NOMO-1 treated with dmso at 0.1 percent for 144 hours (cell line): ENCODE data around the gene NUP54.

Experiments used
- DNase-seq: peaks from one replicate; lab custom pipeline; 2025; ENCODE audit not compliant: unreplicated experiment; lab: John Stamatoyannopoulos, UW

NUP54 gene, protein sequence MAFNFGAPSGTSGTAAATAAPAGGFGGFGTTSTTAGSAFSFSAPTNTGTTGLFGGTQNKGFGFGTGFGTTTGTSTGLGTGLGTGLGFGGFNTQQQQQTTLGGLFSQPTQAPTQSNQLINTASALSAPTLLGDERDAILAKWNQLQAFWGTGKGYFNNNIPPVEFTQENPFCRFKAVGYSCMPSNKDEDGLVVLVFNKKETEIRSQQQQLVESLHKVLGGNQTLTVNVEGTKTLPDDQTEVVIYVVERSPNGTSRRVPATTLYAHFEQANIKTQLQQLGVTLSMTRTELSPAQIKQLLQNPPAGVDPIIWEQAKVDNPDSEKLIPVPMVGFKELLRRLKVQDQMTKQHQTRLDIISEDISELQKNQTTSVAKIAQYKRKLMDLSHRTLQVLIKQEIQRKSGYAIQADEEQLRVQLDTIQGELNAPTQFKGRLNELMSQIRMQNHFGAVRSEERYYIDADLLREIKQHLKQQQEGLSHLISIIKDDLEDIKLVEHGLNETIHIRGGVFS

DNA sequence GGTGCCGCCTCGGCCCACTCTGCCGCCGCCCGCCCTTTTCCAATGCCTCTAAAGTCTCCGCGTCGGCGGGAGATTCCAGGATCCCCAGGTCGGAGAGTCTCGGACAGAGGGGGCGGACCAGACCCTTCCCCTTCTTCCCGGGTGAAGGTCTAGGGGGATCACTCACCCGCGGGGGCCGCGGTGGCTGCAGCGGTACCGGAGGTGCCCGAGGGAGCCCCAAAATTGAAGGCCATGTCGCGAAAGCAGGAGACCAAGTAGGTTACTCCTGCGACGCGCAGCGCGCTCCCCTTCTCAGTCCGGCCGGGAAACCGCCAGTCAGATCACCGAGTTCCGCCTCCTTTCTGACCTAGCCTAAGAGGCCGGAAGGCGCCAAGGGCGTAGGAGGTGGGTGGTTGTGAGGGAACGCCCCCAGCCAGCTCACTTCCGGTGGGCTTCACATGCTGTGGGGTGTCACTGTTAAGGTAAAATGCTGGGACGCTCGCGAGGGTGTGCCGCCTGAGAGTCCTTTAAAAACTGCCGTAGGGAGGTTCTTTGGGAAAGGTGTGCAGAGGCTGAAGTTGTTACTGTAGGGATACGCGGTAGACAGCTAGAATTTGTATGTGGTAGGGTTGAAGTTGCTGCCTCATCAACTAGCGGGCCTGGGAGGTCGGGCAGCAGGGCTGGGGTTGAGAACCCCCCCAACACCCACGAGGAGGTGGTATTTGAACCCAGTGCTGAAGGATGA is at the start of gene NUP54:
NUP54 (minus strand) TSS at position 256 of the 724 bp plus-strand sequence; CDS start at position 233, 23 bp downstream.
- DNase-seq, result peak; percentile 96

DNA sequence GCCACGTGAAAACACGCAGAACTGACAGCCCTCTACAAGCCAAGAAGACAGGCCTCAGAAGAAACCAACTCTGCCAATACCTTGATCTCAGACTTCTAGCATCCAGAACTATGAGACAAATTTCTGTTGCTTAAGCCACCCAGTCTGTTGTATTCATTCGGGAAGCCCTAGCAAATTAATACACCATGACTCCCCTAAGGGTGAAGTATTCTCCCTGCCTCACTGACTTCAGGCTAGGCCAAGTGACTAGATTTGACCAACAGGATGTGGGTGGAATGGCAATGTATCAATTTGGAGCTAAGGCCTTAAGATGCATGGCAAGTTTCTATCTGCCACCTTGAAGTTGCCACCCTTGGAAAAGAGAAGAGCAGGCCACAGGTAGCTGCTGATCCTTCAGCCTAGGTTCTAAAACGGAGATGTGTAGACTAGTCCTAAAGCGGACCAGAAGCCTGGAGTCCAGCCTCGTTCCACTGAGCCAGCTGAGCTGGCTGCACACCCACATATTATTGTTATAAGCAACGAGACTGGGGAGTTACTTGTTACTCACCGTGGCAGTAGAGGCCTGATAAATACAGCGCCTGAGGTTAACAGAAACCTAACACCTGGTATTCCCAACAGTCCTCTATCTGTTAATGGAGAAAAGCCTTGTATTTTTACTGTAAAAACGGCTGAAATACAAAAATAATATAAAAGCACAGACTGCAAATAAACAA is 49.0 kb upstream of the NUP54 start:
- DNase-seq, result no peak

DNA sequence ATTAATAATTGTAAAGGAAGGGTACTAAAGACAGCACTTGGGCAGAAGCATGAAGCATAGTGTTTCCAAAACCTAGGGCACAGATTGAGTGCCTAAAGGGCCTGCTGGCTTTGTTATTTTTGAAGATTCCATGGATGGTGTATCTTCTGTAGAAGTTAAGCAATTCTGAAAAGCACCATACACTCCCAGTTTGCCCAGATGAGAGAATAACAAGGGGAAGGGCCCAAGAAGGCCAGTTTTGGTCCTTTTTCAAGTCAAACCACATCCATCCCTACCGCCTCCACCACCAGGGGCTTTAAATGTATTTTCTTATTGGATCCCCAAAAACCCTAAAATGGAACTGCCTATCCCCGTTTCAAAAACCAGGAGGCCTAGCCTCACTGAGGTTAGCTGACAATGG is 48.2 kb upstream of the NUP54 start:
- no peak for DNase-seq

DNA sequence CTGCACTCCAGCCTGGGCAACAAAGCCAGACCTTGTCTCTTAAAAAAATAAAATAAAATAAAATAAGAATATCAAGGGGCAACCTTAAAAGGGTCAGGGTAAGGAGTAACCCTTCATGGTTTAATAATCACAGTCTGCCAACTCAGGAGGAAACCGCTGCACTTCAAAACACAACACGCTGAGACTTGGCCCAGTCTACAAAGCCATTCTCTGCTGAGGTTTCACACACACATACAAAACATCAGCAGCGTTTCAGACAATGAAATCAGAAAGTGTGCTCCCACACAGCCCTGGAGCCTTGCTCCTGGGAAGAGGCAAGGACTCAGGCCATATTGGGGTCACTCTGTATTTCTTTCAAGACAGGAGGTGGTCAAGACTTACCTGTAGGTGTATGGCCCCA is 47.1 kb upstream of the NUP54 start:
- DNase-seq, result no peak

DNA sequence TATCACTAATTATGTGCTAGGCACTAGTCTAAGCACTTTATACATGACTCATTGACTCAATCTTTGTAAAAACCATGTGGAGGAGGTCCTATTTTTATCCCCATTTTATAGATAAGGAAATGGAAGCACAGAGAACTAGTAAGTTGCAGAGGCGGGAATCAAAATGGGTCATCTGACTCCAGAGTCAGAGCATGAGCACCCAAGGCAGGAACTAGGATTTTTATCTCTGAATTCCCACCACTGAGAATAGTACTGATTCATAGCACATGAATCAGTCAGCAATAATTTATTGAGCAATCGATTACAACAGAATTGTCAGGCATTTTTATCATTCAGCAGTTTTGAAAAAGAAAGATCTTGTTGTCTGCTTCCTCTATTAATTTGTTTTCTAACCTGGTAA is 46.1 kb upstream of the NUP54 start:
- no peak for DNase-seq

DNA sequence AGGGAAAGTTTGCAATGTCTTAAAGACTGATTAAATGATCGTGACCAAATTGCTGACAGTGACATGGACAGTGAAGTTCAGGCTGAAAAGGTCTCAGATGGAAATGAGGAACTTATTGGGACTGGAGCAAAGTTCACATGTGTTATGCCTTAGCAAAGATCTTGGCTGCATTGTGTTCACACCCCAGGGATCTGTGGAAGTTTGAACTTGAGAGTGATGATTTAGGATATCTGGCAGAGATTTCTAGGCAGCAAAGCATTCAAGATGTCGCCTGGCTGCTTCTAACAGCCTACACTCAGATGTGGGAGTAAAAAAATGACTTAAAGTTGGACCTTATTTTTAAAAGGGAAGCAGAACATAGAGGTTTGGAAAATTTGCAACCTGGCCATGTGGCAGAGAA is 44.0 kb upstream of the NUP54 start:
- DNase-seq, result no peak

DNA sequence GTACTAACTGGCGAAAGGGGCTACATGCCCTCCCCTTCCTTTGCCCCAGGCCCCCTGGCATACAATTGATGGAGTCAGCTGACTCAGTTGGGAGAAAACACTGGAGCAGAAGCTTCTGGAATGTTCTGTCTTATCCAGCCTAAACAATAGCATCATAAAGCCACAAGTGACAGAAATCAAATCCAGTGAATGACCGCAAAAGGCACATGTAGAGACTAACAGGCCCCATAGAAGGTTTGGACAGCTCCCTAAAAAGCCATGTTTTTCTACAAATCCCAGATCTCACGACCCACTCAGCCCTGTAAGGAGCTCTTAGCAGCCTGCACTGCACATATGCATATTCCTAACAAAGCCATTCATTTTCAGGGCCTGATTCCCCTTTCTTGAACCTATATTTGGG is 40.4 kb upstream of the NUP54 start:
- no peak for DNase-seq

DNA sequence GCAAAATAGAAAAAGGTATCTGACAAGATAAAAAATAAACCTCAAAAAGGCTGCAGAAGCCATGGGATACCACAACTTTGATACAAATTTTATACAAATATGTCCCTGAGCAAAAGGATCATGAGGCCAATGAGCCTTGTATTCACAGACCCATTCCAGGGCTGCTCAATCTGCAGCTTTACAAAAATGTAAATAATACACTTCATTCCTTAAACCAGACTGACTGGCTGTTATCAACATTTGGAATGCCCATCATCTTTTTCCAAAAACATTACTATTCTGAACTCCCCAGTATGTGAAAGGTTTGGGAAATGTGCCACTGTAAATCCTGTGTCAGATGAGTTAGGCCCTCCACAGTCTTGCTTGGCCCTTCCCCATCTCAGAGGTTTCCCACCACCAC is 40.0 kb upstream of the NUP54 start:
- no peak for DNase-seq

DNA sequence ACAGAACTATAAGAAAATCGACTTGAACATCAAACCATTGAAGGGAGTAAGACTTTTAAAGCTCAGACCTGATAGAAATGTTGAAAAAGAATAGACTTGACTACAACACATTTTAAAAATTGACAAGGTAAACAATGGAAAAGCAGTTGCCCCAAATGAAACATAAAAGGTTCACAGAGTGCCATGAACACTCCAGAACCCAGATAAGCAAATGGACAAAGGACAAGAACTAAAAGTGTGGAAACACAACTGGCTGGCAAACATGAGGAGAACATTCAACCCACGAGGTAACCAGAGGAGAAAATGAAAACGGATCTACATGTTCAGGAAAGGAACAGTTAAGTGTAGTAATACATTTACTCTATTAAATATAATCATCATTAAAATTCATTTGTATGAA is 39.0 kb upstream of the NUP54 start:
- DNase-seq, result no peak

DNA sequence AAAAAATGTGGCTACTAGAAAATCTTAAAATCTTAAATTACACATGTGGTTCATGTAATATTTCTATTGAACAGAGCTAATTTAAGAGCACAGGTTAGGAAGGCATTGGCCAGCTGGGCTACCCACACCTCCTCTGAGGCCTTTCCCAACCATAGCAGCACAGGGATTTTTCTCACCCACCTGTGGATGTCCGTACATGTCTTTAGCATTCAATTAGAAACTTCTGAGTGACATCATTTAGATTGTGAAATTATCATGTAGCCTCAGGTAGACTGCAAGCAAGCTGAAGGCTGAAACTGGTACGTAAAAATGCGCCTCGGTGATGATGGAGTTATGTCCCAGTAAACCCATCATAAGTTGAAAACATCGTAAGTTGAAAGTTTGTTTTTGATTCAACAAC is 34.3 kb upstream of the NUP54 start:
- no peak for DNase-seq

DNA sequence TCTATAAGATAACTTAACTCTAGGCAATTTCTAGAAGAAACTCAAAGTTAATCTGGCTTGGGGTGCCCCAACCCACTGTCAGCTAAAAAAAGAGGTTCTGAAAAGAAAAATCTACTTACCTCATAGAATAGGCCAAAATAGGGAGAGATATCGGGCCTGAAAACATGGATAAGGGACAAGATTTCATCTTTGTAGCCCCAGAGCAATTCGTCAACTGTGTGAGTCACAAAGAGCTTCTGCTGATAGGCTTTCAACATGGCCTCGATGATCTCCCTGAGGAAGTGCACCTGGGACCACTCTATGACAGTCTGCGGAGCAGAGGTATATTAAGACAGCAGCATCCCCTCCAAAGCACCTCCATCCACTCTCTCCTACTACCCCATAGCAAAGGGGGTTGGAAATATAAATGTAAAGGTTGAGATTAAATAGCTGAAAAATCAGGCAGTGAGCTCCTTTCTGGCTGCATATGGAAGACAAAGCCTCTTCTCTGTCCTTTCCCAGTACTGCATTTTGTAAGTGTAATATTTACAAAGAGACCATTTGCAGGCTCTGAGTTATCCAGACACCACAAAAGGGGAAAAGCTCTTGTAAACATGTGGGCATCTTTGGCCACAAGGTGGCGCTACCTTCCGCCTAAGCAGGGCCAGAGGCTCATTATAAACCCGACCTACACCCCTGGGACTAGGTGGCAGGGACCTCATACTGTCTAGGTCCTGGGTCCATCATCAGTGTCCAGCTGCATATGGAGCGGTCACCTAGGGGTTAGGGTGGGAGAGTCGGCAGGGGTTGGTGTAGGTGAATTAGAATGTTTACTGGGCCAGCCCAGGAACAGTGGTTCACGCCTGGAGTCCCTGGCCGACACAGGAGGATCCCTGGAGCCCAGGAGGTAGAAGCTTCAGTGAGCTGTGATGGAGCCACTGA is 31.5 kb upstream of the NUP54 start:
- peak; percentile 59 for DNase-seq

DNA sequence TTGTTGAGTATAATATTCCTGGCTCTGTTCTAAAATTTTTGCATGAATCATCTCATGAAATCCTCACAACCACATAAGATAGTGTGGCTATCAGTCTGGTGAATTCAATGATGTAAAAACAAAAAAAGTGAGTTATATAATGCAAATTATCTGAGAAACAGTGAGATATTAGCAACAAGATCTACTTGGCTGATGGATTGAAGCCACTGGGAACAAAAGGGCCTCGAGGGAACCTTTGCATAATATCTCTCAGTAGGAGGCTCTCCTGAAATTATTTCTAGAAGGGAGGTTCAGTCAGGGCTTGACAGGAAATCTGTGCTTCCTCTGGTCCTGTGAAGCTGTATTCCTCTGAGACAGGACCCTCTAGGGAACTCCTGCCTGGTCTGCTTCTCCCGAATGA is 30.1 kb upstream of the NUP54 start:
- DNase-seq, result no peak

DNA sequence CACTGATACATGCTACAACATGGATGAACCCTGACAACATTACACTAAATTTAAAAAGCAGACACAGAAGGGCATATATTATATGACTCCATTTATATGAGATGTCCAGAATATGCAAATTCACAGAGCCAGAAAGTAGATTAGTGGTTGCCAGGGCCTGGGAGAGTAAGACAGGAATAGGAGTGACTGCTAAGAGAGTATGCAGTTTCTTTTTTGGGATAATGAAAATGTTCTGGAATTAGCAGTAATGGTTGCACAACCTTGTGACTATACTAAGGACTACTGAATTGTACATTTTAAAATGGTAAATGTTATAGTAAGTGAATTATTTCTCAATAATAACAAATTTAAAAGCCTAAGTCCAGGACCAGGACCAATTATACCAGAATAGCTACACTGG is 29.5 kb upstream of the NUP54 start:
- no peak for DNase-seq

DNA sequence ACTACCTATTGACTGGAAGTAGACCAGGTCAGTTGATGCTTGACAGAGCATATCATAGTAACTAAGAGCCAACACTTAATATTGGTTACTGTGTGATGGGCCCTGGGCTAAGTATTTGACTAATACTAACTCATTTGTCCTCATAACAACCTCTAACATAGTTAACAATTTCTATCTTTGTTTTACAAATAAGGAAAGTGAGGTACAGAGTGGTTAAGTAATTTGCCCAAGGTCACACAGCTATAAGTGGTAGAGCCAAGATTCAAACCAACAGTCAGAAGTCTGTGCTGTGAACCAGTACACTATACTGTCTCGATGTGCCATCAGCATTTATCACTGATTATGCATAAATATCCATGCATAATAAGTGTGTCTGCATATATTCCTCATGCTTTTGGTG is 27.1 kb upstream of the NUP54 start:
- no peak for DNase-seq

DNA sequence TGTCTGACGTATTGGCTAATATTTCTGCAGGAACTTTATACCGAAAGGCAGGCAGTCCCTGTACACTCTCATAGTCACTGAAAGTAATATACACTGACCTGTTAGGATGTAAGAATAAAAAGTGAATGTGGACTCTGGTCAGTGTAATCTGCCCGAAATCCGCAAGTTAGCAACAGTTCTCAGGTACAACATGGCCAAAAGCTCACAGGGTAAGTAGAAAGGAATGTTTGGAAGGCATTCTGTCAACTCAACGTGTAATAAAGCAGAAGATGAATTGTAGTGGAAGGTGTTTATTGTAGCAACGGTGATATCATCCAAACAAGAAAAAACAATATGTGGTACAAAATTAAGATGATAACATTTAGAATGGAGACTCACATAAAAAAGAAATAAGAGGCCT is 26.0 kb upstream of the NUP54 start:
- DNase-seq, result no peak

DNA sequence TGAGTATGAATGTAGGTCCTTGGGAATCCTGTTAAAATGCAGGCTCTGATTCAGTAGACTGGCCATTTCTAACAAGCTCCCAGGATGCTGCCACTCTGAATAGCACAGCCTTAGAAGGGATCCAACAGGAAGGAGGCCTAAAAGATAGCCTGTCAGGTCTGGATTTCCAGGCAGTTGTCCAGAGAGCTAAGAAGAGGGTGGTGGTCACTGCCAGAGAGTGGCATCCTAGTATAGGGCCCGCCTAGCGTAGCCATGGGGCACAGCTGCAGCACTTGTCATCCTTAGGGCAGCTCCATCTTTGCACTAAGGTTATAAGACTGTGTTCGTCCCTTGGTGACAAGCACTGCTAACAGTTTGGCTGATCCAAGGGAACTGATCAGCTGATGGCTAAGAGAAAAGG is 20.5 kb upstream of the NUP54 start:
- DNase-seq, result no peak

DNA sequence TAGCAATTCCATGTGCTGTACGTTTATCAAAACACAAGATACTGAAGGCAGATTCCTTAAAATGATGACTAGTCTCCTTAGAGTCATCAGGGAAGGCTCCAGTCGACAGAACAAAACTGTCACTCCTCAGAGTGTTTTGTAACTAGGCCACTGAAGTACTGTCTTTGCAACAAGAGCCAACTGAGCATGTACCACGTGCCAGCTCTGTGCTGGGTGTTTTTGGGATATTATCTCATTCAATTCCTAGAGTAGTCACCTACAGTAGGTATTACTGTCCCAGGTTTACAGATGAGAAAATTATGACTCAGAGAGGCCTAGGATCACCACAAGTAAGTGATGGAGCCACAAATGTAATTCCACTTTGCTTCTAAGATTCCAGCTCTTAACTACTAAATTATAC is 18.3 kb upstream of the NUP54 start:
- DNase-seq, result no peak

DNA sequence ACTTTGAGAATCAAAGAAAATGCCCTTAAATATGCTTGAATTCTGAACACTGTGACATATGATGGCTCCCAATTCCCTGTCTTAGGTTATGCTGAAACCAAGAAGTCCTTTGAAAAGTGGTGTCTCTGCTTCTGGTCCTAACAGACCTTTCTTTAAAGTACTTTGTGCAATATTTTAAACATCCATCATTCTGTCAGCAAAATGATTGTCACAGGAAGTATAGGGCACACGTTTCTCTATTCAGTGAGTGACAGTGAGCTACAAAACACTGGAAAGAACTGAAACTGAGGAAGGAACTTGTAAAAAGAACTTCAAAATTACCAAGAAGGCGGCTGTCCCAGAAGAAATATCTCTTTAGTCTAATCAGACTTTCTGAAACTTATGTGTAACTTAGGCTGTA is 12.2 kb upstream of the NUP54 start:
- peak; percentile 41 for DNase-seq

DNA sequence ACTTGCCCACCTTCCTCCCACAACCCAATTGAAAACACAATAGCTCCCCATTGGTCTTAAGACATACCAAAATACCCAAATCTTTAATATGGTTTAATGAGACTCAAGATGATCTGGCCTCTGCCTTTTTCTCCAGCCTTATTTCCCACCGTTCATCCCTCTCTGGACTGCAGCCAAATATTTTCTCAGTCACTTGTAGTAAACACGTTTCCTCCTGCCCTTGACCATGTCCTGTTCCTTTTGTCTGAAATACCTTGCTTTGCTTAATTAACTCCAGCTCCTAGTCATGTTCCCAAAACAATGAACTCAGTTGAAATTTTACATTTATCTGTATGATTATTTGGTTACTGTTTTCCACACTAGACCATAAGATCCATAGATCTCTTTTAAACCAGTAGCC is 8.4 kb upstream of the NUP54 start:
- no peak for DNase-seq

DNA sequence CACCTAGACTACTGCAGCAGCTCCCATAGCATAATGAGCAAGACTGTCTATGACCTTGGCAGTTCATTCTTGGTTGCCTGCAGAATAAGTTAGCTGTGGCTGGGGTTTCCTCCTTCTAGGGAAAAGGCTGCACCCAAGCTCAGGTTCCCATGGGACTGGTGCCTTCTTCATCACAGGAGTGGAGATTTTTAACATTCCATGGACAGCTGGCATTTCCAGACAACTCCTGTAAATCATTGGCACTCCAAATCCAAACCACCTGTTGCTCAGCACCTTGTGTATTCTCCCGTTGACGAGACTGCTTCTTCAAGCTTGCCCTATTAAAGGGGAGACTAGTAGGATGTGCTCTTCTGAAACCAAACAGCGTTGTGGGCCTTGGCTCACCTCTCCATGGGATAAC is 7.8 kb upstream of the NUP54 start:
- DNase-seq, result no peak

DNA sequence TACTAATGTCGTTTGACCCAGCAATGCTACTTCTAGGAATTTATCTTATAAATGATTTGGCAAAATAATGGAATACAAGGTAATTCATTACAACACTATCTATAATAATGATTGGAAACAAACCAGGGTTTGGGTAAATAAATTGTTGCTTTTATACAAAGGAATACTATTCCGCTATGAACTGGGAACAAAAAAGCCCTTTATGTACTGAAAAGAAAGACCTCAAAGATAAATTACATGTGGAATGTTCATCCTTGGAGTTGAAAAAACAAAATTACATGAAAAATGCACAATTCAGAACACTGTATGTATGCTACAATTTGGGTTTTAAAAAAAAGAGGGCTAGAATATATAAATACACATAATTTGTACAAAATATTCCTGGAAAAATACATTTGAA is 5.2 kb upstream of the NUP54 start:
- no peak for DNase-seq
